Astrocyte of the spinal cord (primary cell): Measurements from ENCODE around the gene TLR5.
"Not testable (repeated sequence)": the region's sequence is repeated elsewhere in the genome, so short reads cannot be mapped to it uniquely, and the experiment has no call there.

Experiments used
- DNase-seq: peaks from one replicate; pipeline ENCODE4 v3.0.0; 2011; ENCODE audit warnings: low read depth, low spot score
- H3K4me3 ChIP-seq: 2 replicates; pipeline ENCODE4 v1.5.1; 2011; ENCODE audit warnings: low read depth, mild to moderate bottlenecking, low read length, moderate library complexity
- in situ Hi-C: cut with HindIII; loops from 2 replicates; pipeline ENCODE4 v1.10.0; 2017; ENCODE audit warnings: low sequenced_read_pairs
- TF ChIP-seq, protein P1 (sequence below): IDR thresholded peaks from 2 replicates; pipeline ENCODE4 v1.5.1; 2012; ENCODE audit warnings: low read depth, mild to moderate bottlenecking, low read length, inconsistent platforms

TLR5 gene

GRCh38 chr1:223175032-223175431 lies 32.0 kb upstream of the TLR5 start:
- TF ChIP-seq, protein P1, sequence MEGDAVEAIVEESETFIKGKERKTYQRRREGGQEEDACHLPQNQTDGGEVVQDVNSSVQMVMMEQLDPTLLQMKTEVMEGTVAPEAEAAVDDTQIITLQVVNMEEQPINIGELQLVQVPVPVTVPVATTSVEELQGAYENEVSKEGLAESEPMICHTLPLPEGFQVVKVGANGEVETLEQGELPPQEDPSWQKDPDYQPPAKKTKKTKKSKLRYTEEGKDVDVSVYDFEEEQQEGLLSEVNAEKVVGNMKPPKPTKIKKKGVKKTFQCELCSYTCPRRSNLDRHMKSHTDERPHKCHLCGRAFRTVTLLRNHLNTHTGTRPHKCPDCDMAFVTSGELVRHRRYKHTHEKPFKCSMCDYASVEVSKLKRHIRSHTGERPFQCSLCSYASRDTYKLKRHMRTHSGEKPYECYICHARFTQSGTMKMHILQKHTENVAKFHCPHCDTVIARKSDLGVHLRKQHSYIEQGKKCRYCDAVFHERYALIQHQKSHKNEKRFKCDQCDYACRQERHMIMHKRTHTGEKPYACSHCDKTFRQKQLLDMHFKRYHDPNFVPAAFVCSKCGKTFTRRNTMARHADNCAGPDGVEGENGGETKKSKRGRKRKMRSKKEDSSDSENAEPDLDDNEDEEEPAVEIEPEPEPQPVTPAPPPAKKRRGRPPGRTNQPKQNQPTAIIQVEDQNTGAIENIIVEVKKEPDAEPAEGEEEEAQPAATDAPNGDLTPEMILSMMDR, result no peak
- no peak overlapping the region for H3K4me3 ChIP-seq
- no peak for DNase-seq
- in situ Hi-C loops, result no loop called here

DNA sequence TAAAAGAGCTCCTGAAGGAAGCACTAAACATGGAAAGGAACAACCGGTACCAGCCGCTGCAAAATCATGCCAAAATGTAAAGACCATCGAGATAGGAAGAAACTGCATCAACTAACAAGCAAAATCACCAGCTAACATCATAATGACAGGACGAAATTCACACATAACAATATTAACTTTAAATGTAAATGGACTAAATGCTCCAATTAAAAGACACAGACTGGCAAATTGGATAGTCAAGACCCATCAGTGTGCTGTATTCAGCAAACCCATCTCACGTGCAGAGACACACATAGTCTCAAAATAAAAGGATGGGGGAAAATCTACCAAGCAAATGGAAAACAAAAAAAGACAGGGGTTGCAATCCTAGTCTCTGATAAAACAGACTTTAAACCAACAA lies 26.4 kb upstream of the TLR5 start:
- in situ Hi-C loops, result not testable (repeated sequence)

DNA sequence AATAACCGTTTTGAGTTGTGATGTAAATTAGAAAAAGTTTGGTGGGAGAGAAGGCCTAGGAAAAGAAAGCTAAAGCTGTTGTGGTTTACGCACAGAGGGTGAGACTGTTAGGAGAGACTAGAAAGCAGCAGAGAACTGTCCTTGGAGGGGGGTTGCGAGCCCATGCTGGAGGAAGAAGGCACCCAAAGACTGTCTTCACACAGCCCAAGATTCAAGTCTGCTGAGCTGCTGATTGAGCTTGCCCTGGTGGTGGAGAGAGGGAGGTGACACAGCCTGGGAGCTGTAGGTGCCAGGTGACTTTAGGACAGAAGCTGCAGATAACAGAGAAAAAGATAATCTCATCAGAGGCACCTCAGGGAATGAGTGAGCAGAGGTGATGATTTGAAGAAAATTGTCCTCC lies 18.3 kb upstream of the TLR5 start:
- H3K4me3 ChIP-seq, result no peak overlapping the region
- DNase-seq, result no peak
- in situ Hi-C loops, result no loop called here
- TF ChIP-seq, protein P1, result no peak

More for the DNA sequence above, 26.4 kb upstream of the TLR5 start:
- DNase-seq, H3K4me3 ChIP-seq: not testable (repeated sequence)

- in situ Hi-C loops, result no loop called here
- no peak for DNase-seq
- TF ChIP-seq, protein P1, result no peak
- no peak overlapping the region for H3K4me3 ChIP-seq
Measured at GRCh38 chr1:223156343-223156742, 13.3 kb upstream of the TLR5 start.

DNA sequence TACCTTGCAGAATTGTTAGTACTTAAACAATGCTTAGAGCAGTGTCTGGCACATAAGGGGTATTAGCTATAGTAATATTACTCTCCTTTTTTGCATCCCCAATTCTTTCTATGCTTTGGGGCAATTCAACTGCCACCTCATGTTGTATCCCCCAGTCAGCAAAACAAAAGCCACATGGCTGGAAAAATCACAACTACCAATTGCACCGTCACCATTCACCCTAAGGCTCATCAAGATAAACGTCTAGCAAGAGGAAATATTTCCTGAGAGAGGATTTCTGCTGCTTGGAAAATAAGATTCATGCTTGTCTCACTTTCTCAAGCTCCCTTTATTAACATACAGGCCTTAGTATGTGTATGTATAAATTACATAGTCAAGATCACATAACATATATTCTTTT lies 12.1 kb upstream of the TLR5 start:
- no peak for DNase-seq
- TF ChIP-seq, protein P1, result no peak
- in situ Hi-C loops, result no loop called here
- H3K4me3 ChIP-seq, result no peak overlapping the region

GRCh38 chr1:223153177-223154119 lies 10.4 kb upstream of the TLR5 start:
- TF ChIP-seq, protein P1, result no peak
- in situ Hi-C loops, result no loop called here
- H3K4me3 ChIP-seq, result no peak overlapping the region
- DNase-seq, result peak; percentile 62

- H3K4me3 ChIP-seq, result no peak overlapping the region
- in situ Hi-C loops, result no loop called here
- DNase-seq, result no peak
- TF ChIP-seq, protein P1, result no peak
Measured at GRCh38 chr1:223152399-223152798, 9.4 kb upstream of the TLR5 start.
